SK-N-SH treated with all-trans-retinoic acid at 6 μM for 48 hours (cell line): ENCODE results near the gene CARS1.

Source experiments
- RARB ChIP-seq: fragments of 250-450 bp; sonication (Bioruptor Pico); IDR thresholded peaks from 2 replicates; pipeline ENCODE4 v1.8.0; 2021; ENCODE audit warnings: mild to moderate bottlenecking, moderate library complexity
- TOX ChIP-seq: fragments of 250-450 bp; sonication (Bioruptor Pico); IDR thresholded peaks from 2 replicates; pipeline ENCODE4 v1.8.0; 2021; ENCODE audit warnings: mild to moderate bottlenecking, moderate library complexity, borderline replicate concordance

- TF ChIP-seq RARB: no peak
- no peak for TF ChIP-seq TOX
Observed at GRCh38 chr11:3015796-3016195, 41.4 kb downstream of the CARS1 start.
